ENCODE data around the gene SYNE2. TPM values are rescaled to one million over a fixed set of nuclear protein-coding genes. Genes with fewer than 3 reads are reported as not detected.

SYNE2 gene
- total and polyA plus RNA-seq, 2 donors (not counting 3 experiments of a cell fraction or from before 2014, with no cell fraction given) = 16.0 to 53.7 TPM

- no peak overlapping the region for H2AFZ ChIP-seq (ENCODE audit: low read depth, low read length)
- no peak for TF ChIP-seq POLR2A (IDR thresholded peaks at IDR 0.05; ENCODE audit: low read depth, low read length)
- no peak for TF ChIP-seq MAX (IDR thresholded peaks at IDR 0.05; ENCODE audit: insufficient read depth, insufficient read length)
- no peak for TF ChIP-seq POLR2AphosphoS5 (IDR thresholded peaks at IDR 0.05; ENCODE audit: insufficient read depth, low read depth, low read length)
- no peak for TF ChIP-seq EZH2 (IDR thresholded peaks at IDR 0.05; ENCODE audit: borderline replicate concordance, low read depth, low read length, severe bottlenecking)
- TF ChIP-seq CTCF (IDR thresholded peaks at IDR 0.05; ENCODE audit: extremely low read depth in 1 of 2, insufficient read depth in 1 of 2, low read depth in 1 of 2, low read length in 2 of 2) = no peak
- no peak for TF ChIP-seq FOS (IDR thresholded peaks at IDR 0.05; ENCODE audit: borderline replicate concordance, insufficient read depth, low read length)
- no peak for TF ChIP-seq GATA2 (IDR thresholded peaks at IDR 0.05; ENCODE audit: insufficient read depth, insufficient read length, low read depth, low read length)
- no peak for TF ChIP-seq JUN (IDR thresholded peaks at IDR 0.05; ENCODE audit: borderline replicate concordance, insufficient read depth, insufficient read length, low read depth)
- TF ChIP-seq MYC (IDR thresholded peaks at IDR 0.05; ENCODE audit: low read depth, low read length) = no peak
- CTCF ChIA-PET = interaction anchor here (0.7 to 1.3 kb wide), 2 partner anchors 9 to 128 kb away, joined by 3 to 4 read pairs; no protein-coding TSS in a partner anchor
- no peaks in the 10 kb centered on the region for H3K4me1 ChIP-seq (ENCODE audit: control insufficient read depth, extremely low read depth, insufficient read depth, low read length)
- no peaks in the 10 kb centered on the region for H3K9me1 ChIP-seq (replicated peaks; ENCODE audit: control insufficient read depth, extremely low read depth, insufficient read depth, low read length)
- peaks cover 0 to 3% of the 10 kb centered on the region in 2 experiments for H3K36me3 ChIP-seq (ENCODE audit: control insufficient read depth in 2 of 2, extremely low read depth in 1 of 2, insufficient read depth in 2 of 2, low read length in 2 of 2)
- H3K27me3 ChIP-seq (ENCODE audit: control insufficient read depth in 2 of 2, insufficient read depth in 2 of 2, low read length in 2 of 2) = no peaks in the 10 kb centered on the region
- no peak for DNase-seq (ENCODE audit: low read depth, low spot score)
- dilution Hi-C loops (cut with MboI; ENCODE audit: extremely low pct_ligation_motif_present, low sequenced_read_pairs) = no loop called here
- H3K4me3 ChIP-seq (replicated peaks in 1 of 3; ENCODE audit: insufficient read depth in 1 of 3, low read depth in 1 of 3, low read length in 3 of 3) = no peak overlapping the region
- intact Hi-C loops (cut with micrococcal nuclease) = no loop called here
- H3K4me2 ChIP-seq (ENCODE audit: insufficient read depth, low read length) = no peak overlapping the region
- H3K27ac ChIP-seq (ENCODE audit: insufficient read depth, low read depth, low read length) = no peak overlapping the region
- no peak overlapping the region for H3K9ac ChIP-seq (replicated peaks; ENCODE audit: extremely low read depth, insufficient read depth, low read length)
- BruUV-seq (replicated peaks) = no TSS peak
- POLR2A ChIA-PET = no interaction called here
- no peaks in the 10 kb centered on the region for H4K20me1 ChIP-seq (replicated peaks; ENCODE audit: control insufficient read depth, extremely low read depth, insufficient read depth, low read length)
- H3K9me3 ChIP-seq (replicated peaks; ENCODE audit: control insufficient read depth, insufficient read depth, low read length) = no peaks in the 10 kb centered on the region
- H3K79me2 ChIP-seq (ENCODE audit: control insufficient read depth, insufficient read depth, low read length) = no peaks in the 10 kb centered on the region
- no peak for FAIRE-seq
Observed at GRCh38 chr14:64176330-64176729, 323.5 kb downstream of the SYNE2 start.

All from endothelial cell of umbilical vein (primary cell).